Adrenal gland (tissue), 5 donors: ENCODE measurements around the gene GALNT9.

Experiments used
- CTCF ChIP-seq, 6 experiments: fragments of 450-650 bp in 4 of 6; fragments of 200-600 bp in 2 of 6; sonication (generic) in 1 of 6; IDR thresholded peaks; 1 replicate in 5 of 6; 2 replicates in 1 of 6; pipeline versions ENCODE4 v1.5.1 to v1.8.0; 2016 to 2021; ENCODE audit warnings: antibody characterized with exemption in 6 of 6, mild to moderate bottlenecking in 2 of 6, moderate library complexity in 1 of 6
- POLR2A ChIP-seq, 2 donors: fragments of 450-650 bp; IDR thresholded peaks; one replicate each; pipeline ENCODE4 v1.6.1; 2017; ENCODE audit warnings: antibody characterized with exemption in 2 of 2, mild to moderate bottlenecking in 2 of 2, moderate library complexity in 1 of 2
- donor health status: DM: no; HTN: no; CAD: no.

DNA sequence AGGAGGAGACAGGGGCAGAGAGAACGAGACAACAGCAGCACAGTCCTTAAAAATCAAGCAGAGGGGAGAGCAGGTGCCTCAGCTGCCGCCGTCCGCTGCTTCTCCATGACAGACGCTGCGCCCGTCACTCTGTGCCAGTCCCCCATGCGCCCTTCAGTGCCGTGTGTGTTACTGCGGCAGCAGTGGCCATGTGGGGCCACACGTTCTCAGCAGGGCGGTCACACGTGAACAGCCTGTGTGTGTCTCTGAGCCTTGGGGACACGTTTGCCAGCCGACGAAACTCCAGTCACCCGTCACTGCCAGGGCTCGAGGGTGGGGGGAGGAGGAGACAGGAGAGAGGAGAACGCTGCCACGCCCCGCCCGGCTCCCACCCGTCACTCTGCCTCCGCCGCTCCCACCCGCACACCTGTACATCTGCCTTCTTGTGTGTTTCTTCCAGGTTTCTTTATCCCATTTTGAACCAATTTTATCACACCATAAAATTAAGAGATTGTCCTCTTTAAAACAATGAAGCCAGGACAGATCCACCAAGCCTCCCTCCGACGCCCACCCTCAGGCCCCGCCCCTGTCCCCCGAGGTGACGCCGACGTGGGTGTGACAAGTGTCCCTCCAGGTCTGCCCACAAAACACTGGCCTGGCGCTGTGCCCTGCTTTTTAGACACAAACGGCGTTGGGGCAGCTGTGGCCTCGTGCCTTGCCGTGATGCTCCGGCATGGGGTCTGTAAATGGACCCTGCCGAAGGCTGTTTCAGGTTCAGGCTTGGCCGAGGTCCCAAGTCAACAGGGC lies 58.2 kb downstream of the GALNT9 start:
- TF ChIP-seq POLR2A (IDR thresholded peaks at IDR 0.05) (no peak), CTCF (IDR thresholded peaks at IDR 0.05) (no peak)
